ENCODE results near the gene MED9.
"Not testable (repeated sequence)": the region's sequence is repeated elsewhere in the genome, so short reads cannot be mapped to it uniquely, and the experiment has no call there.

Gene MED9

GRCh38 chr17:17484451-17484899, 7.7 kb downstream of the MED9 start:
- no peak for TF ChIP-seq CTCF (IDR thresholded peaks at IDR 0.05; ENCODE audit: low read depth, low read length, missing control alignments)
- no peak for DNase-seq (ENCODE audit: low read depth)
- H3K4me3 ChIP-seq (ENCODE audit: low read depth, low read length), result no peak overlapping the region
- in situ Hi-C loops (cut with HindIII; ENCODE audit: low sequenced_read_pairs), result loop anchor here (5.0 kb wide), 1 partner anchor 102 kb away; no protein-coding TSS in a partner anchor

- no peak for TF ChIP-seq CTCF (IDR thresholded peaks at IDR 0.05; ENCODE audit: low read depth, low read length, missing control alignments)
- DNase-seq (ENCODE audit: low read depth), result no peak
- no peak overlapping the region for H3K4me3 ChIP-seq (ENCODE audit: low read depth, low read length)
- in situ Hi-C loops (cut with HindIII; ENCODE audit: low sequenced_read_pairs), result no loop called here
These were observed 8.6 kb downstream of the MED9 start for GRCh38 chr17:17485420-17485819.

DNA sequence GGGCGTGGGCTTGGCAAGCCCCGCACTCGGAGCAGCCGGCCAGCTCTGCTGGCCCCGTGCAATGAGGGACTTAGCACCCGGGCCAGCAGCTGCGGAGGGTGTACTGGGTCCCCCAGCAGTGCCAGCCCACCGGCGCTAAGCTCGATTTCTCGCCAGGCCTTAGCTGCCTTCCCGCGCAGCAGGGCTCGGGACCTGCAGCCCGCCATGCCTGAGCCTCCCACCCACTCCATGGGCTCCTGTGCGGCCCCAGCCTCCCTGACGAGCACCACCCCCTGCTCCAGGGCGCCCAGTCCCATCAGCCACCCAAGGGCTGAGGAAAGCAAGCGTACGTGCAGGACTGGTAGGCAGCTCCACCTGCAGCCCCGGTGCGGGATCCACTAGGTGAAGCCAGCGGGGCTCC, 9.6 kb downstream of the MED9 start:
- DNase-seq (ENCODE audit: low read depth); in situ Hi-C loops (cut with HindIII; ENCODE audit: low sequenced_read_pairs); H3K4me3 ChIP-seq (ENCODE audit: low read depth, low read length): not testable (repeated sequence)

GRCh38 chr17:17487998-17488397, 11.2 kb downstream of the MED9 start:
- no peak for DNase-seq (ENCODE audit: low read depth)
- no peak for TF ChIP-seq CTCF (IDR thresholded peaks at IDR 0.05; ENCODE audit: low read depth, low read length, missing control alignments)
- in situ Hi-C loops (cut with HindIII; ENCODE audit: low sequenced_read_pairs), result no loop called here
- no peak overlapping the region for H3K4me3 ChIP-seq (ENCODE audit: low read depth, low read length)

DNA sequence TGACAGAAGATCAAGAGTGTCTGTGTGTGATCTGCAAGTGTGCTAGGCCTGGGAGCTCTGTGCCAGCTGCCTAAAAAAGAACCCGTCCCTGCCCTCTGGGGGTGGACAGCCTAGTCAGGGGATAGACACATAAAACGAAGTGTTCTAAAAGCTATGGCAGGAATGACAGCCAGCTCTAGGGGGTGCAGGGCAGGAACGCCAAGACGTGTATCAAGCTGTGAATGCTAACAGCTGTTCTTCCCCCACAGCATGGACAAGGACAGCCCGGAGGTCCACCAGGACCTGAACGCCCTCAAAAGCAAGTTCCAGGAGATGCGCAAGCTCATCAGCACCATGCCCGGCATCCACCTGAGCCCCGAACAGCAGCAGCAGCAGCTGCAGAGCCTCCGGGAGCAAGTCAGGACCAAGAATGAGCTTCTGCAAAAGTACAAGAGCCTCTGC, 14.3 kb downstream of the MED9 start:
- in situ Hi-C loops (cut with HindIII; ENCODE audit: low sequenced_read_pairs), result no loop called here
- no peak for TF ChIP-seq CTCF (IDR thresholded peaks at IDR 0.05; ENCODE audit: low read depth, low read length, missing control alignments)
- no peak for DNase-seq (ENCODE audit: low read depth)
- H3K4me3 ChIP-seq (ENCODE audit: low read depth, low read length), result no peak overlapping the region

DNA sequence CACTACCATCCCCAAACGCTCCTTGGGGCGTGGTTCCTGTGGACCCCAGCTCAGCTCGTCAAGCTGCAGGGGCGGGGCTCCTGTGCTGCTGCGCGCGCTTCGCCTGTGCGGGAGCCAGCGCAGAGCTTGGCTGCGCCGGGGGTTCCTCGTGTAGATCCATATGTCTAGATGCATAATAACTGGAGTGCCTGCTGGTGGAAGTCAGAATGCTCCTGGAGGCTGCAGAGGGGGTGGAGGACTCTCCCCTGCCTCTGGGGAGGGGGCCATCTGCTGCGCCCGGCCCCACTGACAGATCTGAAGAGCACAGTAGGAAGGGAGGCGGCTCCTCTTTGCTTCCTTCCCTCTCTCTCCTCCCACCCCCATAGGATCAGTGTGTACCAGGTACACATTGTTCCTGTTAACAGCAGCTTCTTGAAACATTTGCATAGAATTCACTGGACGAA, 14.8 kb downstream of the MED9 start:
- no peak overlapping the region for H3K4me3 ChIP-seq (ENCODE audit: low read depth, low read length)
- no peak for DNase-seq (ENCODE audit: low read depth)
- TF ChIP-seq CTCF (IDR thresholded peaks at IDR 0.05; ENCODE audit: low read depth, low read length, missing control alignments), result no peak
- in situ Hi-C loops (cut with HindIII; ENCODE audit: low sequenced_read_pairs), result no loop called here

- no peak for TF ChIP-seq CTCF (IDR thresholded peaks at IDR 0.05; ENCODE audit: low read depth, low read length, missing control alignments)
- no peak overlapping the region for H3K4me3 ChIP-seq (ENCODE audit: low read depth, low read length)
- no peak for DNase-seq (ENCODE audit: low read depth)
- in situ Hi-C loops (cut with HindIII; ENCODE audit: low sequenced_read_pairs), result no loop called here
These were observed 15.3 kb downstream of the MED9 start for GRCh38 chr17:17492085-17492484.
